ENCODE data around the gene RSU1. TPM values are rescaled to one million over a fixed set of nuclear protein-coding genes. Genes with fewer than 3 reads are reported as not detected.
"Not testable (repeated sequence)": the region's sequence is repeated elsewhere in the genome, so short reads cannot be mapped to it uniquely, and the experiment has no call there.

RSU1 gene
- total RNA-seq: 133 and 145 TPM in 2 replicates

DNA sequence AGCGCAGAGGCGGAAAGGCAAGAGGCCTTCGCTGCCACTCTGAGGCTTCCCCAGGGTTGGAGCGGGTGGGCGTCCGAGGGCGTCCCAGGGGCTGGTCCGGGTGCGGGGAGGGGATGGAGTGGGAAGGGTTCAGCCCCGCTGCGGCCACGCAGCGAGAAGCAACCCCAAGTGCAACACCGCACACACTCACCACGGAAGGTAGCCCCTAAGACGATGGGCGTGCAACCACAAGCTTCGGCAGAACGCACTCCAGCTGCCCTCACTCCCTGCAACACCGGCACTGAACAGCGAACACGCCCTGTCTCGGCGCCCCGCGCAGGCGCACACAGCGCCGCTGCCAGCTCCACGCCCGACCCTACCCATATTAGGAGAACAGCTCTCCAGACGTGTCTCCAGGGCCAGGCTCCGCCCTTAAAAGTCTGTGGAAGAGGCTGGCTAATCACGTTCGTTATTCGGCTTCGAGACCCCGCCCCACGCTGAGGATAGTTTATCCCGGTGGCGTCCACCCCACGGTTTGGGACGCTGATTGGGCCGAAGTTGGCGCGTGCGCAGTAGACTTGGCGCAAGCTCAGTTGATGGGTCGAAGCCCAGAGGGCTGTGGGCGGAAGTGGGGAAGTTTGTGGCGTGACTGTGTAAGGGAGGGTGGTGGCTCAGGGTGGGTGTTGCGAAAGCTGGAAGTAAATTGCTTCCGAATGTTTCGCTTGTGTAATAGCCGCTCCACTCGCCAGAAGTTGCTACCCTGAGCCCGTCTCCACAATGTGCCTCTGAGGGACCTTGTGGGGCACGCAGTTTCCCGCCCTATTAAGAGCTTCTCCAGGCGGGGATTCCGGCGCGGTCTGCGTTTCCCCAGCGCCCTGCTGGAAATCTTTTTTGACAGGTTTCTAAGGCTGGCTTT lies at the start of gene RSU1:
RSU1 (minus strand) TSS at position 300 of the 895 bp plus-strand sequence. CDS start 343 bp downstream, outside the sequence.
- DNase-seq (ENCODE audit: extremely low read depth, low read depth, low spot score): peak; percentile 97

DNA sequence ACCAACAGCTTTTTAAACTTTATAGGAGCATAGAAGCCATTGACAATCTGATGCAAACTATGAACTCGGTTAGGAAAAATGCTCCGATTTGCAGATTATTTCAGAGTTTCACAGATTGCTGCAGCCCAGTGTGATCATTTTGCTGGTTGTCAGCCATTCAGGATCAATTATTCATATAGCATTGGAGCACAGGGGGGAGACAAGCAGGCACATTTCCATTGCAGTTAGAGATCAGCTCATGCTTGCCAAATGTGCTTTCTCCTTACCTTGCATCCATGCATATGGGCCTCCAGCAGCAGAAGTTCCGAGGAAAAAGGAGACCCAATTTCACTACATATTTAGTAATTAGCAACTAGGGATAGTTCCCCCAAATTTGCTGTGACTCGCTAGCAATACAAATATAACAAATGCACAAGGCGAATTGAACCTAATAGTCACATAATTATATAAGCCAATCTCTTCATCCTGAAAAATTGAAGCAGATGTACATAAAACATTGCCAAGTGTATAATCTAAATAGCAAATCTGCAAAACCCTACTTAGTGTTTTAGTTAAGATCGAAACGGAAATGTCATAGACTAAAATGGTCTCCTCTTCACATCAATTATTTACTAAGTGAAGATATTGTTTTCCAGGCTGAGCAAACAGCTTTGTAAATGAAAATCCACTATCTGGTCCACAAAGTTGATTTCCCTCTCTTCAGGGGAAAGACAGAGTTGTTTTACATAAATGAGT lies 49.5 kb upstream of the RSU1 start:
- DNase-seq (ENCODE audit: extremely low read depth, low read depth, low spot score): no peak

GRCh38 chr10:16865766-16866165 lies 48.5 kb upstream of the RSU1 start:
- no peak for DNase-seq (ENCODE audit: extremely low read depth, low read depth, low spot score)

DNA sequence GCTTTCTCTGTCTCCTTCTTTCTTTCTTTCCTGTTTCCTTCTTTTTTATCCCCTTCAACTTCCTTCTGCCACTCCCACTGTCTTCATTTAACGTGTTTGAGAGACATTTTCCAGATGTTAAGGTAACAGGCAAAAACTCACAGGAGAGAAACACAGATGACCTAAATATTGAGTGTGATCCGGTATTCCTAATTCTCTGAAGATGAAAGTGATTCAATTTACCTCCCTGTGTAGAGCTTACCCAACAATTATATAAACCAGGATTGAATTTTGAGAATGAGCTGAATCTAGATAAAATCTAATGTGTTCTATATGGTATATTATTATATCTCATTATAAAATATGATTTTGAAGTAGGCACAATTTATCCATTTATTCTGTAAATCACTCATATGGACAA lies 46.5 kb upstream of the RSU1 start:
- DNase-seq (ENCODE audit: extremely low read depth, low read depth, low spot score): no peak

- DNase-seq (ENCODE audit: extremely low read depth, low read depth, low spot score): no peak
These were observed 40.2 kb upstream of the RSU1 start for GRCh38 chr10:16857419-16857818.

- DNase-seq (ENCODE audit: extremely low read depth, low read depth, low spot score): no peak
These were observed 39.3 kb upstream of the RSU1 start for GRCh38 chr10:16856567-16856966.

DNA sequence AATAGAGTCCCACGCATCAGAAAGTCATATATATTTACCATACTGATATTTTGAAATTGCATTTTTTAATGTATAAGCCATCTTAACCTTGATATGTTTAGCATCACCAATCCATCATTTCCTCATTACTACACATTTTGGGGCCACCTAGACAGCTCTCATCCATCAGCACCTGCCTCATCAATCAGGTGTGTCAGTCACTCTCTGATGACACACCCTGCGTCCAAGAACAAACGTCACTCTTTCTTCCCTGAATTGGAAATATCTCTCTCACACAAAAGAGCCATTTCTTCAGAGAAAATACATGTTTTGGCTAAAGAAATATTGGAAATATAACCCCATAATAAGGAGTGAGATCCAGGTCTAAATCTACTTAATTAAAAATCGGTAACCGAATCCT lies 38.9 kb upstream of the RSU1 start:
- no peak for DNase-seq (ENCODE audit: extremely low read depth, low read depth, low spot score)

GRCh38 chr10:16854623-16855022 lies 37.4 kb upstream of the RSU1 start:
- no peak for DNase-seq (ENCODE audit: extremely low read depth, low read depth, low spot score)

- no peak for DNase-seq (ENCODE audit: extremely low read depth, low read depth, low spot score)
These were observed 36.6 kb upstream of the RSU1 start for GRCh38 chr10:16853809-16854208.

DNA sequence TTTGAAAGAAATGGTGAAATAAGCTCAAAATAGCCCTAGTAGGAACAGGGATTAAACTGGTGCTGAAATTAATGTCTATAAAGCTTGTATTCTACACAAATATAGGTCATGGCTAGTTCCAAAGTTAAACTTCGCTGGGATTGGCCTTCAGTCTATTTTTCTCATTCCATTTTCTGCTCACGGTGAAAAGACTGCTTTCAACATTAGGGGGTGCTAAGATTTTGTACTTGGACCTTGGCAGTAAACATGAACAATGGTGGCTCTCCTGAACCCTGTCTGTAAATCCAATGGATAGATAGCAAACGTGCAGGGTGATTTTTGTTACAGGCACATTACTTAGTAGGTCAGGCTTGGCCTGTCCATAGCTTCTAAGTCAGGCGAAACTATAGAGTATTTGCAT lies 36.0 kb upstream of the RSU1 start:
- DNase-seq (ENCODE audit: extremely low read depth, low read depth, low spot score): no peak

DNA sequence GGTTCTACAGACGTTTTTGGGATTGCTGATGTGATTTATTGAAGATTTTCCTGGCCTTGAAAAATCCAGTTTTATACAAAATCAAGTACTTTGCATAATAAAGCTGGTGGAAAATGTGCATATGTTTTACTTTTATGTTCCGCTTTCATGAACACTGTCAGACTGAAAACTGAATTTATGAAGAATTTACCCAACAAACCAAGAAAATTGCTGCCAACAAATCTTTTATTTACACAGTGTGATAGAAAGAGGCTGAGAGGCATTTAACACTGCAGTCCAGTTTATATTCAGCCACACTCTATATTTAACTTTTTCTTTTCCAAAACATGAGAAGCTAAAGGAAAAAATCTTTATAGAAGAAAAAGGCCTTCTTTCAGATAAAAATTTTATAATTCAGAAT lies 35.4 kb upstream of the RSU1 start:
- DNase-seq (ENCODE audit: extremely low read depth, low read depth, low spot score): no peak

GRCh38 chr10:16848562-16849154 lies 31.4 kb upstream of the RSU1 start:
- no peak for DNase-seq (ENCODE audit: extremely low read depth, low read depth, low spot score)

GRCh38 chr10:16847644-16848043 lies 30.4 kb upstream of the RSU1 start:
- no peak for DNase-seq (ENCODE audit: extremely low read depth, low read depth, low spot score)

- no peak for DNase-seq (ENCODE audit: extremely low read depth, low read depth, low spot score)
These were observed 28.0 kb upstream of the RSU1 start for GRCh38 chr10:16845248-16845647.

DNA sequence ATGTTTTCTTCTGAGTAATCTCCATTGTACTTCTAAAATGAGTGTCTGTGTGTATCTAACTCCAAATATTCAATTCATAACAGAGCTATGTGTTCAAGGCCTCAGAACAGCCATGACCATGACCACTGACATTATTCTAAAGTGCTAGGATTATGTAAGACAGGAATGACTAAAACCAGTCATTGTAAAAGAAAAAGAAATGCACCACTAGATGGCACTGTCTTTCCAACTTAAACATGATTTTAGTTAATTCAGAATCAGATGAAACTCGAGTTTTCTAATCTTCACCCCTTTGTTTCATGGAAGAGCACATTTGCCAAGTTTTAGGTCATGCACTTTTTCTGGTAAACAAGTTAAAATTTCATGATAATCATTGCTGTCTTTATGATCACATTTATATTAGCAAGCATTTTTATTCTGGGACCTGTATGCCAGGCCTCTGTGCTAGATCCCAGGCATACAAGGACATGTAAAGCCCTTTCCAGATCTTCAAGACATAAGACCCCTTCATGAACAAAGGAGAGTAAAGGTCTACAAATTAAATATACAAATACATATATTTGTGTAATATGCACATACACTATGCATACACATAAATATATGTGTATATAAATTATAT lies 26.1 kb upstream of the RSU1 start:
- DNase-seq (ENCODE audit: extremely low read depth, low read depth, low spot score): no peak

DNA sequence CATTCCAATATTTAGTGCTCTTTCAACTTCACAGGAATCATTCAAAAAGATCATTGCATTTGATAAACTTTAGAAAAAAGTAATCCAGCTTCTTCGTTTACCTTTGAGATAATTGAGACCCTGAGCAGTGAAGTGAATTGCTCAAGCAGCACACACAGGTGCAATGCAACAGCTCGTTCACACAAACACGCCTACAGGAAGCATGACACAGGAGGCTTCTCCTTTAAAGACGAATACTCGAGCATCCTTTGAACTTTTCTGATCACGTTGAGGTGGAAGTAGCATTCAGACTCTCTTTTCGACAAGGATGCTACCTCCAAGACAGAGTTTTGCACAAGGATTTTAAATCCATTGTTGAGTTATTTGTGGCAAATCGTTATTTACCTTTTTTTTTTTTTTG lies 18.0 kb upstream of the RSU1 start:
- DNase-seq (ENCODE audit: extremely low read depth, low read depth, low spot score): no peak

DNA sequence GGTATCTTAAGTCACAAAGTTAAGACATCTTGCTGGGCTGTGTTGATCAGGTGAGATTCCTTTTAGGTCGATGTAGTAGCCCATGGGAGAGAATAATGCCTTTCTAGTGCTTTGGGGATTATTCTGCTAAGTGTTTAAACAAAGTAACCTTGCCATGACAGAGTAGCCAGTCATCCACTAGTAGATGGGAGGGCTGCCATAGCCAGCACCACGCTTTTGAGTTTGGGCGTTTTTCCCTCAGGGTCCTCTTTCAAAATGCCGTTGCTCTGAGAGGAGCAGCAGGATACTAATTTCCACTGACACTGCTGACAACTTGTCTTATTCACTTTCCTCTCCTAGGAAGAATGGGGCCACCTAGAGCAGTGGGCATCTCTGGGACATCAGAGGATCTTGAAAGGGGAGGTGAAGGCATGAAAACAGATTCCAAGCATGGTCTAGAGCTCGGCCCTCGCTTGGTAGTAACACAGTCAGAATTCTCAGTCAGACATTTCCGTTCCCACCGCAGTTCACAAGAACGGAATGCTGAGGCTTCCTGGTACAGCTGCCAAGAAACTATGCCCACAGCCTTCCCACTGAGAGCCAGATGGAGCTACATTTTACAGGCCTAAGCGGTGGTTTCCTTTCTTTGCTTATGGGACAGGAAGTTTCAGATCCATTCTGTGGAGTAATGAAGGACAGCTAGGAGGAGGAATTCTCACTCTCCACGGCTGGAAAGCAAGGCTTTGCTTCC lies 15.3 kb upstream of the RSU1 start:
- peak; percentile 94 for DNase-seq (ENCODE audit: extremely low read depth, low read depth, low spot score)

- peak; percentile 68 for DNase-seq (ENCODE audit: extremely low read depth, low read depth, low spot score)
These were observed 11.5 kb upstream of the RSU1 start for GRCh38 chr10:16828701-16829175.

- peak; percentile 88 for DNase-seq (ENCODE audit: extremely low read depth, low read depth, low spot score)
These were observed 10.9 kb upstream of the RSU1 start for GRCh38 chr10:16828114-16828568.

- DNase-seq (ENCODE audit: extremely low read depth, low read depth, low spot score): not testable (repeated sequence)
These were observed 10.2 kb upstream of the RSU1 start for GRCh38 chr10:16827474-16827873.

All from glomerular endothelial cell (primary cell).